ENCODE results near the gene CHST7.

CHST7 gene

DNA sequence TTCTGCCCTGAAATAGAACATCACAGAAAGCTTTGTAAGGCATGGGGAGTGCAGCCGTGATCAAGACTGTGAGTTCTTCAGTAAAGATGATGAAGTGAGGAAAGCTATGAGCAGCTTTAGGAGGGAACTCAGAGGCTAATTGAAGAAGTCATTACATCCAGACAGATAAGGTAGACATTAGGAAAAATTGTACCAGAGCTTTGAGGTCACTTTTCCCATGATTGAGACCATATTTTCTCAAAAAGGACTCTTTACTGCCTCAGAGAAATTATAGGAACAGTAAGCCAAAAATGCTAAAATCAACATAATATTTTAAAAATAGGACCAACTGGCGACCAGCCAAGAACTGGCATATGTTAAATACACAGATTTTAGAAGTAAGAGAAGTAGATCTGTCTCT lies 11.2 kb downstream of the CHST7 start:
- H3K4me1 ChIP-seq (ENCODE audit: control insufficient read depth, insufficient read depth, low read length), result peaks cover 54% of the 10 kb centered on the region
- no peak overlapping the region for H3K9ac ChIP-seq (ENCODE audit: low read depth, low read length)
- H3K9me3 ChIP-seq (ENCODE audit: control insufficient read depth, insufficient read depth, low read length), result no peaks in the 10 kb centered on the region
- H3K4me3 ChIP-seq (ENCODE audit: low read depth, low read length), result no peak overlapping the region
- no peak overlapping the region for H3K27ac ChIP-seq (ENCODE audit: low read depth, low read length)
- no peaks in the 10 kb centered on the region for H3K36me3 ChIP-seq (ENCODE audit: control insufficient read depth, insufficient read depth, low read length)
- H3K27me3 ChIP-seq (ENCODE audit: control insufficient read depth, insufficient read depth, low read length), result no peaks in the 10 kb centered on the region

GRCh38 chrX:46587158-46587557 lies 13.6 kb downstream of the CHST7 start:
- H3K4me3 ChIP-seq (ENCODE audit: low read depth, low read length), result peak overlapping the region; percentile 38; the same call in 1 of the 2 replicates
- H3K27ac ChIP-seq (ENCODE audit: low read depth, low read length), result peak overlapping the region; percentile 88
- no peaks in the 10 kb centered on the region for H3K9me3 ChIP-seq (ENCODE audit: control insufficient read depth, insufficient read depth, low read length)
- no peaks in the 10 kb centered on the region for H3K36me3 ChIP-seq (ENCODE audit: control insufficient read depth, insufficient read depth, low read length)
- no peaks in the 10 kb centered on the region for H3K27me3 ChIP-seq (ENCODE audit: control insufficient read depth, insufficient read depth, low read length)
- H3K4me1 ChIP-seq (ENCODE audit: control insufficient read depth, insufficient read depth, low read length), result peaks cover 50% of the 10 kb centered on the region
- H3K9ac ChIP-seq (ENCODE audit: low read depth, low read length), result no peak overlapping the region

DNA sequence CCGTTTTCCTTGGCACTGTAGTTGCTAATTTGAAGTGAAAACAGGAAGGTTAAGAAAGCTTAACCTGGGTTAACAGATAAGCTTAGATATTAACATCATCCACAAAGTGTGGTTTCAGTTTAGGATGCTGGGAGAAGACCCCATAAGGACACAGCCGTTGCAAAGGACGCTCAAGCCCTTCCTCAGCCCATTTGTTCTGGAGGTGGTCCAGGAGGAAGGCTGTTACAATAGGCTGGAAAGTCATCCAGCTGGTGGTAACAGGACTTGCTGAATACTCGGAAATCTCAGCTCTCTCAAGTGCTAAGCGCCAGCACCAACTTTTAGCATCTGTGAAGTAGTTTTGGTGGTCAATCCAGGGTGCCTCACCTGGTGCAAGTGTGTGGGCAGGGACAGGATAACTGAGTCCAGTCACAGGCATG lies 14.2 kb downstream of the CHST7 start:
- Histone ChIP-seq H3K27me3 (ENCODE audit: control insufficient read depth, insufficient read depth, low read length) (no peaks in the 10 kb centered on the region), H3K4me3 (ENCODE audit: low read depth, low read length) (peak overlapping the region; percentile 38), H3K9ac (ENCODE audit: low read depth, low read length) (no peak overlapping the region), H3K36me3 (ENCODE audit: control insufficient read depth, insufficient read depth, low read length) (no peaks in the 10 kb centered on the region), H3K4me1 (ENCODE audit: control insufficient read depth, insufficient read depth, low read length) (peaks cover 44% of the 10 kb centered on the region), H3K27ac (ENCODE audit: low read depth, low read length) (peak overlapping the region; percentile 88), H3K9me3 (ENCODE audit: control insufficient read depth, insufficient read depth, low read length) (no peaks in the 10 kb centered on the region)

DNA sequence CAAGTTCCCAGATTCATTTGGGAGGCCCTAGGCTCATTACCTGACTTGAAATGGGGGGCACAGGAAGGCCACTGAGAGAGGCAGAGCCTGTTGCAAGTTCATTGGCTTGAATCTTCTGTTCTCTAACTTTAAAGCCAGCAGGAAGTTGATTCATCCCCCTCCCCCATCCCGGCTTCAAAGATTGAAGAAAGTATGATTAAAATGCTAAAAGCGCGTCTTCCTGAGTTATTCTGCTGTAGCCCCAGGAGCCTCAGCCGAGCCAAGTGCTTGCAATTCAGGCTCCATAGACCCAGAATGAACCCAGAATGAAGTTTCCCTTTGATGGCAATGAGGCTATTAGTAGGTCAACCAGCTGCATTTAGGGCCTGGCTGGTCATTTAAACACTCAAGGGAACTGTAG lies 14.7 kb downstream of the CHST7 start:
- Histone ChIP-seq H3K4me3 (ENCODE audit: low read depth, low read length) (peak overlapping the region; percentile 38; the same call in 1 of the 2 replicates), H3K9me3 (ENCODE audit: control insufficient read depth, insufficient read depth, low read length) (no peaks in the 10 kb centered on the region), H3K4me1 (ENCODE audit: control insufficient read depth, insufficient read depth, low read length) (peaks cover 39% of the 10 kb centered on the region), H3K27ac (ENCODE audit: low read depth, low read length) (peak overlapping the region; percentile 88), H3K9ac (ENCODE audit: low read depth, low read length) (no peak overlapping the region), H3K36me3 (ENCODE audit: control insufficient read depth, insufficient read depth, low read length) (no peaks in the 10 kb centered on the region), H3K27me3 (ENCODE audit: control insufficient read depth, insufficient read depth, low read length) (no peaks in the 10 kb centered on the region)

DNA sequence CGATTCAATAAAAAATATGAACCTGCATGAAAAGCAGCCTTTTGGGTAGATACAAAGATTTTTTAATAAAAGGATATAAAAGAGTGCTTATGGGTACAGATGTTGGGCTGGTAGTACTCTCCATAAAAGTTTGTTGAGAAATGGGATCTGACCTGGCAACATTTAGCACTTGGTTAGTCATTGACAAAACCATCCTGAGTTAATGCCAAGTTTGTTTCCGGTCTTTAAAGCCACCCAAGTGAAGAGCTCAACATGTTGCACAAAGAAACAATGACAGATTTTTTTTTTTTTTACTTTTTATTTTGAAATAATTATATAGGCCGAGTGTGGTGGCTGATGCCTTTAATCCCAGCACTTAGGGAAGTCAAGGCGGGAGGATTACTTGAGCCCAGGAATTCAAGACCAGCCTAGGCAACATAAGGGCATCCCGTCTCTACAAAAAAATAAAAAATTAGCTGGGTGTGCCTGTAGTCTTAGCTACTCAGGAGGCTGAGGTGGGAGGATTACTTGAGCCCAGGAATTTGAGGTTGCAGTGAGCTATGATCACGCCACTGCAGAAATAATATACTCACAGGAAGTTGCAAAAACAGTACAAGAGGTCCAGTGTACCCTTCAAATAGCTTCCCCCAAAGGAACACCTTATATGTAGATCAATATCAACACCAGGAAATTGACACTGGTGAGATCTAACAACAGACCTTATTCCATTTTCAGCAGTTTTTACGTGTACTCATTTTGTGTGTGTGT lies 16.6 kb downstream of the CHST7 start:
- no peak overlapping the region for H3K27ac ChIP-seq (ENCODE audit: low read depth, low read length)

DNA sequence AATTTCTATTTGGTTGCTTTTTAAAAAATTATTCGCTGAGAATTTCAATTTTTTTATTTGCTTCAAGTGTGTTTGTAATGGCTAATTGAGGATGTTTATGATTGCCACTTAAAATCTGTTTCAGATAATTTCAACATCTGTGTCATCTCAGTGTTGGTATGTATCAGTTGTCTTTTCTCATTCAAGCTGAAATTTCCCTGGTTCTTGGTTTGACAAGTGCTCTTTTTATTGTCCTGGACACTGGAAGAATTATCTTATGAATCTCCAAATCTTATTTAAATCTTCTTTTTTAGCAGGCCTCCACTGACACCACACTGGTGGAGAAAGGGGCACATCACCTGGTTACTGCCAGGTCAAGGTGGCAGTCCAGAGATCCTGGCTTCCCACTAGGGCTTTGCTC lies 21.5 kb downstream of the CHST7 start:
- Histone ChIP-seq H3K27me3 (ENCODE audit: control insufficient read depth, insufficient read depth, low read length) (no peaks in the 10 kb centered on the region), H3K27ac (ENCODE audit: low read depth, low read length) (no peak overlapping the region), H3K9ac (ENCODE audit: low read depth, low read length) (no peak overlapping the region), H3K4me3 (ENCODE audit: low read depth, low read length) (no peak overlapping the region), H3K36me3 (ENCODE audit: control insufficient read depth, insufficient read depth, low read length) (0 out of 2 replicates have a peak, but pooled peaks cover 8% of the 10 kb centered on the region), H3K9me3 (ENCODE audit: control insufficient read depth, insufficient read depth, low read length) (no peaks in the 10 kb centered on the region), H3K4me1 (ENCODE audit: control insufficient read depth, insufficient read depth, low read length) (no peaks in the 10 kb centered on the region)

More for the DNA sequence above, 16.6 kb downstream of the CHST7 start:
- H3K9ac ChIP-seq (ENCODE audit: low read depth, low read length), result no peak overlapping the region
- no peak overlapping the region for H3K4me3 ChIP-seq (ENCODE audit: low read depth, low read length)
- H3K36me3 ChIP-seq (ENCODE audit: control insufficient read depth, insufficient read depth, low read length), result no peaks in the 10 kb centered on the region
- peaks cover 26% of the 10 kb centered on the region for H3K4me1 ChIP-seq (ENCODE audit: control insufficient read depth, insufficient read depth, low read length)
- H3K9me3 ChIP-seq (ENCODE audit: control insufficient read depth, insufficient read depth, low read length), result no peaks in the 10 kb centered on the region
- H3K27me3 ChIP-seq (ENCODE audit: control insufficient read depth, insufficient read depth, low read length), result no peaks in the 10 kb centered on the region

DNA sequence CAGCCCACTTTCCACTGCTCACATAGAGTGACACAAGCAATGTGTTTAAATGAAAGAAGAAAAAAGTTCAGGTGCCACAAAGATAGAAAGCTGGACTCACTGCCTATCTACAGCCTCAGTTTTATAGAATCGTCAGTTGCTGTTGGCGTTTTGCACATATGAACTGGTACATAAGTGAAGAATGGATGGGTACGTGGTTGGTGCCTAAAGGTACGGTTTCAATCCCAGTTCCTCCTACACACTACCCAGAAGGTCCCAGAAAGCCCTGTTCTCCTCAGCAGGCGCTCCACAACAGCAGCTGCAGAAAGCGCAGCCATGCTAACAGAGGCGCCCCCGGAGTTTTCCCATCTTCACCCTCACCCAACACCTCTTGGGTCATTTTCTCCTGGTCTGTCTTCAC lies 23.6 kb downstream of the CHST7 start:
- H3K4me1 ChIP-seq (ENCODE audit: control insufficient read depth, insufficient read depth, low read length), result no peaks in the 10 kb centered on the region
- H3K27me3 ChIP-seq (ENCODE audit: control insufficient read depth, insufficient read depth, low read length), result no peaks in the 10 kb centered on the region
- H3K36me3 ChIP-seq (ENCODE audit: control insufficient read depth, insufficient read depth, low read length), result peaks cover 23% of the 10 kb centered on the region; the same call in 1 of the 2 replicates
- no peak overlapping the region for H3K4me3 ChIP-seq (ENCODE audit: low read depth, low read length)
- no peak overlapping the region for H3K9ac ChIP-seq (ENCODE audit: low read depth, low read length)
- H3K9me3 ChIP-seq (ENCODE audit: control insufficient read depth, insufficient read depth, low read length), result no peaks in the 10 kb centered on the region
- H3K27ac ChIP-seq (ENCODE audit: low read depth, low read length), result no peak overlapping the region

DNA sequence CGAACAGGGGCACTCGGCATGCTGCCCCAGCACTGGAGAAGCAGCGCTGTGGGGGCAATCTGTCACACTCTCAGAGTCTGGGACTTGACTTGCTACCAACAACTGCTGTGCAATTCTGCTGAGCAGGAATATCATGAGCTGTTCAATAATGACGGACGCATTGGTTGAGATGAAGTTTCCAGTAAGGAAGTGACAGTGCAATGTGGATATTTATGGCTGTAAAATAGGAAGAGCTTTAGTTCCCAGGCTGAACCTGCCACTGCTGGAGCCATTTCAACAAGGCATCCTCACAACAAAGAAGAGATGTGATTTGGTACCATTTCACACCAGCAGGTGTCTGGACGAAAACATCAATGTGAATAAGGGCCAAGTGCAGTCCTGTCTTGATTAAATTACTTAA lies 24.2 kb downstream of the CHST7 start:
- Histone ChIP-seq H3K4me1 (ENCODE audit: control insufficient read depth, insufficient read depth, low read length) (no peaks in the 10 kb centered on the region), H3K36me3 (ENCODE audit: control insufficient read depth, insufficient read depth, low read length) (peaks cover 23% of the 10 kb centered on the region; the same call in 1 of the 2 replicates), H3K9ac (ENCODE audit: low read depth, low read length) (no peak overlapping the region), H3K27me3 (ENCODE audit: control insufficient read depth, insufficient read depth, low read length) (no peaks in the 10 kb centered on the region), H3K4me3 (ENCODE audit: low read depth, low read length) (no peak overlapping the region), H3K9me3 (ENCODE audit: control insufficient read depth, insufficient read depth, low read length) (no peaks in the 10 kb centered on the region), H3K27ac (ENCODE audit: low read depth, low read length) (no peak overlapping the region)

DNA sequence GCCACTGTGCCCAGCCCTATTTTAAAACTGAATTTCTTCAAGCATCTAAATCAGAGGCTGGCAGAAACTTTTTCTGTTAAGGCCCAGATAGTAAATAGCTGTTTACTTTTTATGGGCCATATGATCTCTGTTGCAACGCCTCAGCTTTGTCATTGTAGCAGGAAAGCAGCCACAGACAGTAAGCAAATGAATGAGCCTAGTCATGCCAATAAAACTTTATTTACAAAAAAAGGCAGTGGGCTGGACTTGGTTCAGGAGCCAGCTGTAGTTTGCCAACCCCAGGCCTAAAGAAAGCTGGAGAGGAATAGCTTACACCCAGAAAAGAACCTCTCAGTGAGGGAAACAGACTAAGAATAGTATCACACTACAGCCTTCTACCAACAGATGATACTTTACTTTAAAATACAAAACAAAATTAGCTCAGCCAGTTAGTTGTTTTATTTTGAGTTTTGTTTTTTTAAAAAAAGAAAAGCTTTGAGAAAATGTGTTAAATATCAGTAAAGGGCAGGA lies 25.5 kb downstream of the CHST7 start:
- Histone ChIP-seq H3K27ac (ENCODE audit: low read depth, low read length) (no peak overlapping the region), H3K36me3 (ENCODE audit: control insufficient read depth, insufficient read depth, low read length) (peaks cover 23% of the 10 kb centered on the region; the same call in 1 of the 2 replicates), H3K27me3 (ENCODE audit: control insufficient read depth, insufficient read depth, low read length) (no peaks in the 10 kb centered on the region), H3K4me1 (ENCODE audit: control insufficient read depth, insufficient read depth, low read length) (no peaks in the 10 kb centered on the region), H3K9me3 (ENCODE audit: control insufficient read depth, insufficient read depth, low read length) (no peaks in the 10 kb centered on the region), H3K4me3 (ENCODE audit: low read depth, low read length) (no peak overlapping the region), H3K9ac (ENCODE audit: low read depth, low read length) (no peak overlapping the region)

GRCh38 chrX:46601283-46601682 lies 27.7 kb downstream of the CHST7 start:
- Histone ChIP-seq H3K4me1 (ENCODE audit: control insufficient read depth, insufficient read depth, low read length) (no peaks in the 10 kb centered on the region), H3K36me3 (ENCODE audit: control insufficient read depth, insufficient read depth, low read length) (peaks cover 26% of the 10 kb centered on the region; the same call in 1 of the 2 replicates), H3K27me3 (ENCODE audit: control insufficient read depth, insufficient read depth, low read length) (no peaks in the 10 kb centered on the region), H3K4me3 (ENCODE audit: low read depth, low read length) (no peak overlapping the region), H3K27ac (ENCODE audit: low read depth, low read length) (no peak overlapping the region), H3K9me3 (ENCODE audit: control insufficient read depth, insufficient read depth, low read length) (no peaks in the 10 kb centered on the region), H3K9ac (ENCODE audit: low read depth, low read length) (no peak overlapping the region)

GRCh38 chrX:46602468-46603102 lies 29.0 kb downstream of the CHST7 start:
- Histone ChIP-seq H3K27ac (ENCODE audit: low read depth, low read length) (no peak overlapping the region), H3K4me1 (ENCODE audit: control insufficient read depth, insufficient read depth, low read length) (no peaks in the 10 kb centered on the region), H3K9me3 (ENCODE audit: control insufficient read depth, insufficient read depth, low read length) (no peaks in the 10 kb centered on the region)

More at GRCh38 chrX:46602468-46603102, 29.0 kb downstream of the CHST7 start:
- Histone ChIP-seq H3K4me3 (ENCODE audit: low read depth, low read length) (no peak overlapping the region), H3K36me3 (ENCODE audit: control insufficient read depth, insufficient read depth, low read length) (peaks cover 26% of the 10 kb centered on the region; the same call in 1 of the 2 replicates), H3K27me3 (ENCODE audit: control insufficient read depth, insufficient read depth, low read length) (no peaks in the 10 kb centered on the region), H3K9ac (ENCODE audit: low read depth, low read length) (no peak overlapping the region)

Data from HUES48 (cell line).